Ishikawa (cell line): ENCODE results near the gene COL13A1.

Experiments used
- CREB1 ChIP-seq: IDR thresholded peaks from 2 replicates; pipeline ENCODE4 v1.6.1; 2012; ENCODE audit warnings: low read depth
- EGR1 ChIP-seq: IDR thresholded peaks from 2 replicates; pipeline ENCODE4 v1.6.1; 2012
- NFIC ChIP-seq: IDR thresholded peaks from 2 replicates; pipeline ENCODE4 v1.6.1; 2012
- RAD21 ChIP-seq: IDR thresholded peaks from 2 replicates; pipeline ENCODE4 v1.6.1; 2012; ENCODE audit warnings: low read depth
- REST ChIP-seq: IDR thresholded peaks from 2 replicates; pipeline ENCODE4 v1.6.1; 2012; ENCODE audit warnings: low read depth, mild to moderate bottlenecking
- TCF12 ChIP-seq: IDR thresholded peaks from 2 replicates; pipeline ENCODE4 v1.6.1; 2012; ENCODE audit warnings: low read depth
- USF1 ChIP-seq: IDR thresholded peaks from 2 replicates; pipeline ENCODE4 v1.6.1; 2012
- YY1 ChIP-seq: IDR thresholded peaks from 2 replicates; pipeline ENCODE4 v1.6.1; 2012; ENCODE audit warnings: low read depth

- TF ChIP-seq RAD21 (no peak), CREB1 (no peak), EGR1 (no peak), USF1 (no peak), NFIC (no peak), REST (no peak), YY1 (no peak), TCF12 (no peak)
Measured at GRCh38 chr10:69780077-69780476, 21.6 kb upstream of the COL13A1 start.
